A549 (cell line): ENCODE data around the gene PRAC2. TPM values are rescaled to one million over a fixed set of nuclear protein-coding genes. Genes with fewer than 3 reads are reported as not detected.
A peak's percentile ranks its signal among the peaks of the same experiment; 100 is the strongest.

Source experiments
- ATAC-seq, 2 experiments: fragments of 200-7000 bp in 1 of 2; fragments of >200 bp in 1 of 2; cut with Nextera tagmentation in 1 of 2; cut with Tn5 transposase in 1 of 2; 3 replicates each; pipeline versions ENCODE4 v1.8.0 to v1.9.1; 2018 to 2020; ENCODE audit warnings: mild to moderate bottlenecking in 1 of 2, moderate library complexity in 1 of 2
- CTCF ChIA-PET: fragments of 300-600 bp; sonication (Branson Sonifier 250); formaldehyde crosslinking; extraction: SDS; loops from one replicate; lab custom pipeline; 2021; ENCODE audit warnings: antibody characterized with exemption, inconsistent platforms; lab: Yijun Ruan, JAX
- POLR2A ChIA-PET: fragments of 350-600 bp; formaldehyde crosslinking; extraction: SDS; loops from one replicate; lab custom pipeline; 2021; ENCODE audit warnings: antibody characterized with exemption, inconsistent platforms; lab: Yijun Ruan, JAX
- DNase-seq, 2 experiments: peaks; one replicate each; pipeline versions ENCODE4 v3.0.0 to v3.0.0-alpha.2; 2011 to 2016; ENCODE audit warnings: low read depth in 1 of 2, low spot score in 1 of 2
- FAIRE-seq: peaks from 2 replicates; lab custom pipeline; 2011; peaks lifted over from hg19 to GRCh38; lab: Jason Lieb, UNC
- H3K27ac ChIP-seq, 2 experiments: fragments of >200 bp; sonication (Bioruptor Twin); formaldehyde crosslinking; 3 replicates each; pipeline ENCODE4 v1.5.1; 2016 to 2017
- H3K4me1 ChIP-seq: fragments of >200 bp; sonication (Bioruptor Twin); formaldehyde crosslinking; 3 replicates; pipeline ENCODE4 v1.6.1; 2016
- H3K4me2 ChIP-seq: fragments of >200 bp; sonication (Bioruptor Twin); formaldehyde crosslinking; 3 replicates; pipeline ENCODE4 v1.6.1; 2016
- H3K4me3 ChIP-seq: fragments of >200 bp; sonication (Bioruptor Twin); formaldehyde crosslinking; 3 replicates; pipeline ENCODE4 v1.5.1; 2016
- H3K9me3 ChIP-seq: fragments of >200 bp; sonication (Bioruptor Twin); formaldehyde crosslinking; 3 replicates; pipeline ENCODE4 v1.6.1; 2016
- ATOH8 ChIP-seq: fragments of 250-450 bp; sonication (Bioruptor Pico); IDR thresholded peaks from 2 replicates; pipeline ENCODE4 v1.5.0; 2020; ENCODE audit warnings: low read depth, mild to moderate bottlenecking, moderate library complexity
- CHD2 ChIP-seq: fragments of 150-350 bp; IDR thresholded peaks from 2 replicates; pipeline ENCODE4 v1.6.1; 2014; ENCODE audit warnings: low read length; ENCODE audit not compliant: partially characterized antibody
- E2F6 ChIP-seq: IDR thresholded peaks from 2 replicates; pipeline ENCODE4 v1.6.1; 2012; ENCODE audit warnings: low read depth, borderline replicate concordance
- FOSL2 ChIP-seq, 2 experiments: fragments of 450-650 bp in 1 of 2; fragments of >200 bp in 1 of 2; sonication (Bioruptor Twin) in 1 of 2; formaldehyde crosslinking; IDR thresholded peaks; 2 replicates each; pipeline versions ENCODE4 v1.5.0 to v1.6.1; 2016 to 2020; ENCODE audit warnings: mild to moderate bottlenecking in 1 of 2, moderate library complexity in 1 of 2
- GATA3 ChIP-seq: IDR thresholded peaks from 2 replicates; pipeline ENCODE4 v1.6.1; 2012; ENCODE audit warnings: borderline replicate concordance
- HOXB13 ChIP-seq: fragments of 250-450 bp; sonication (Bioruptor Pico); IDR thresholded peaks from 2 replicates; pipeline ENCODE4 v1.5.0; 2020; ENCODE audit warnings: low read depth, mild to moderate bottlenecking, moderate library complexity
- JUN ChIP-seq, 2 experiments: fragments of >200 bp; sonication (Bioruptor Twin); formaldehyde crosslinking; IDR thresholded peaks; 2 replicates in 1 of 2; 3 replicates in 1 of 2; pipeline ENCODE4 v1.6.1; 2016 to 2017
- KDM5A ChIP-seq: fragments of 200-600 bp; sonication (generic); IDR thresholded peaks from 2 replicates; pipeline ENCODE4 v1.6.1; 2016; ENCODE audit warnings: antibody characterized with exemption, mild to moderate bottlenecking
- MAX ChIP-seq: IDR thresholded peaks from 2 replicates; pipeline ENCODE4 v1.6.1; 2012
- MAZ ChIP-seq: fragments of 150-350 bp; IDR thresholded peaks from 2 replicates; pipeline ENCODE4 v1.6.1; 2014; ENCODE audit warnings: antibody characterized with exemption, low read depth, low read length, borderline replicate concordance
- NFE2L2 ChIP-seq: fragments of 150-350 bp; conservative IDR thresholded peaks from 2 replicates; pipeline ENCODE4 v1.6.1; 2014; ENCODE audit warnings: low read length
- NPAS2 ChIP-seq: fragments of 250-450 bp; sonication (Bioruptor Pico); IDR thresholded peaks from 2 replicates; pipeline ENCODE4 v1.8.0; 2022; ENCODE audit warnings: mild to moderate bottlenecking, moderate library complexity, borderline replicate concordance
- RAD21 ChIP-seq, 2 experiments: fragments of >200 bp in 1 of 2; sonication (Bioruptor Twin) in 1 of 2; formaldehyde crosslinking in 1 of 2; IDR thresholded peaks in 1 of 2; conservative IDR thresholded peaks in 1 of 2; 2 replicates in 1 of 2; 3 replicates in 1 of 2; pipeline ENCODE4 v1.6.1; 2012 to 2018; ENCODE audit warnings: inconsistent platforms in 1 of 2
- SMC3 ChIP-seq: fragments of >200 bp; sonication (Bioruptor Twin); formaldehyde crosslinking; IDR thresholded peaks from 3 replicates; pipeline ENCODE4 v1.6.1; 2018; ENCODE audit warnings: inconsistent platforms
- SREBF2 ChIP-seq: fragments of 450-650 bp; IDR thresholded peaks from 2 replicates; pipeline ENCODE4 v1.6.1; 2014; ENCODE audit warnings: mild to moderate bottlenecking, moderate library complexity
- USF2 ChIP-seq: fragments of 450-650 bp; IDR thresholded peaks from 2 replicates; pipeline ENCODE4 v1.6.1; 2014; ENCODE audit warnings: antibody characterized with exemption
- ZSCAN20 ChIP-seq: fragments of 250-450 bp; sonication (Bioruptor Pico); IDR thresholded peaks from 2 replicates; pipeline ENCODE4 v1.8.0; 2022; ENCODE audit warnings: mild to moderate bottlenecking, moderate library complexity
- WGBS: methylation state at CpG from one replicate; pipeline ENCODE4 v1.1.6; 2017; ENCODE audit errors: missing lambda C conversion rate; 5-methylcytosine and 5-hydroxymethylcytosine counted together
- polyA plus RNA-seq, 4 experiments: library from polyadenylated mRNA; depleted of rRNA in 3 of 4; stranded (reverse); fragments of >200 nt; fragmentation: RNase III in 1 of 4; extraction: RNeasy Plus Mini Kit Qiagen cat#74134 plus additional on column Dnase treatment in 1 of 4; gene quantifications; 2 replicates in 3 of 4; 3 replicates in 1 of 4; pipeline ENCODE4 v1.2.3, GENCODE V29; 2011 to 2017

Gene PRAC2
- polyA plus RNA-seq, 2 of the 4 experiments (the other 2 are of a cell fraction): not detected

GRCh38 chr17:48678141-48678971, 44.6 kb upstream of the PRAC2 start (continued):
- TF ChIP-seq JUN (IDR thresholded peaks at IDR 0.05) (peak in 1 of 2 experiments; percentile 18; a peak in 1 of 5 replicates), E2F6 (no peak), MAZ (0 out of 2 replicates have a peak, but pooled peaks have one; percentile 45), SREBF2 (no peak), ZSCAN20 (CRISPR knock-in tag) (no peak), NPAS2 (CRISPR knock-in tag) (no peak), SMC3 (peak; percentile 93), MAX (no peak), NFE2L2 (no peak), HOXB13 (CRISPR knock-in tag) (no peak), CHD2 (peak; percentile 23), ATOH8 (CRISPR knock-in tag) (no peak), USF2 (no peak)

- ChIA-PET POLR2A (interaction anchor here (1.2 to 1.7 kb wide), 2 partner anchors 19 to 111 kb away, joined by 3 to 8 read pairs; no protein-coding TSS in a partner anchor), CTCF (interaction anchor here (0.6 to 22.8 kb wide), 56 partner anchors 9 to 653 kb away, joined by 3 to 565 read pairs (median 6); partner anchors contain the start of genes ATP5MC1, HOXB13, HOXB9 and PRAC1)
- TF ChIP-seq GATA3 (no peak), FOSL2 (IDR thresholded peaks at IDR 0.05) (no peak), FOSL2 (CRISPR knock-in tag; IDR thresholded peaks at IDR 0.05) (peak; percentile 54; the same call in 1 of the 2 replicates), RAD21 (conservative IDR thresholded peaks at IDR 0.05 in 1 of 2, IDR thresholded peaks at IDR 0.05 in 1 of 2) (no peak), KDM5A (no peak)
- no peak for ATAC-seq
- WGBS: 77% methylated on average over 5 of the region's 5 CpGs
- Histone ChIP-seq H3K4me3 (no peak overlapping the region), H3K4me1 (peaks cover 8% of the 10 kb centered on the region; the same call in 1 of the 3 replicates), H3K27ac (peak overlapping the region; percentile 28 to 78; a peak in 3 of 6 replicates), H3K9me3 (no peaks in the 10 kb centered on the region), H3K4me2 (no peak overlapping the region; the same call in 2 of the 3 replicates)
- FAIRE-seq: no peak
- no peak for DNase-seq
Measured at GRCh38 chr17:48679385-48680096, 43.4 kb upstream of the PRAC2 start.

GRCh38 chr17:48681609-48682008, 41.4 kb upstream of the PRAC2 start:
- Histone ChIP-seq H3K4me1 (peaks cover 8% of the 10 kb centered on the region; the same call in 1 of the 3 replicates), H3K4me3 (no peak overlapping the region)
- no peak for TF ChIP-seq GATA3
- TF ChIP-seq, all 56 proteins: peak for 0
- no peak overlapping the region for H3K4me2 ChIP-seq
- ATAC-seq: no peak
- CTCF ChIA-PET: interaction anchor here (0.8 to 22.8 kb wide), 7 partner anchors 12 to 202 kb away, joined by 3 to 565 read pairs (median 121); partner anchors contain the start of genes HOXB13, PRAC1 and PRAC2
- 93% methylated on average over 1 of the region's 1 CpG for WGBS
- POLR2A ChIA-PET: no interaction called here
- no peaks in the 10 kb centered on the region for H3K9me3 ChIP-seq
- no peak for FAIRE-seq
- no peak overlapping the region for H3K27ac ChIP-seq
- no peak for DNase-seq
